EL (cell line): ENCODE data around the gene LEKR1.

Source experiments
- DNase-seq: peaks from one replicate; pipeline ENCODE4 v3.0.0-alpha.2; 2016

Gene LEKR1

DNA sequence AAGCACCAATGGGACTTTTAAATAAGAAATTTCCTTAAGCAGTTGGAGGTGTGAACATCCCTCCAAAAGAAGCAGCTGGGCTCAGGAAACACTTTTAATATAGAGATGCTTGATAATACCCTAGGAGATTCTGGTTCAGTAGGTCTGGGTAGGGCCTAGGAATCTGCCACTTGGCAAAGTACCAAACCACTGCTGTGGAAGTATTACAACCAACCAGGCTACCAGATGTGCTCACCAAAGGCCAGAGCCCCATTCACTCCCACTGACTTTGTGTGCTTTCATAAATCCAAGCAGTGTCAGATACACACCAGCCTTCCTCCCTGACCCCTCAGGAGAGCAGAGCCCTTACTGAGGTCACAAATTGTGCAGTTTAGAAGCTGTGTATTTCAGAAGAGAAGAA is 171.2 kb downstream of the LEKR1 start:
- DNase-seq, result peak; percentile 37

DNA sequence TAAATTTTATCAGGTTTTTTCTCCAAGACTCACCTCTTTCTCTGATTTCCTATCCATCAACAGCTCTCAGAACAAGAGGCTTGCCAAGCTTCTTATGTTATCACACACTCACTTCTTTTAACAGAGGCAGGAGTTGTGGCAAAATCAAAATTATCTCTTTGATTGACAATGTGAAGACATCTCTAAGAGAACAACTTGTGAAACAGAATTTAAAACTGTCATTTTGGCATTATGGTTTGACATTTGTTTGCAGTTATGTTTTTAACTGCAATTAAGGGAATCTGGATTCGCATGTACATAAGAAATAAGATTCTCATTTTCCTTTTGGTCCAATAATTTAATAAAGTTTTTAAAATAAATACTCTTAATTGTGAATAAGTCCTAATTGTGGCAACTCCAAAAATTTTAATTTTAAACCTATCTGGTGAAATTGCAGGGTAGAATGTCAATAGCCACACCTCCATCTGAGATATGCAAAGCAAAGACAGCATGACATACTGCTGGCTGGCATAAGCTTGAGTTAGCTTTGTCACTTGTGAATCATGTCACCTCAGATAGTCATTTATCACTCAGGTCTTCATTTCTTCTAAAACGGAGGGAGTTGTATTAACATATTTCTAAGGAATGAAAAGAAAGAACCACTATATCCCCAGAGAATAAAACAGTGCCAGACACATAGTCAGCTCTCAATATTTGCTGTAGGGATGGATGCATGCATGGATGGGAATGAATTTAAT is 175.2 kb downstream of the LEKR1 start:
- DNase-seq, result no peak

DNA sequence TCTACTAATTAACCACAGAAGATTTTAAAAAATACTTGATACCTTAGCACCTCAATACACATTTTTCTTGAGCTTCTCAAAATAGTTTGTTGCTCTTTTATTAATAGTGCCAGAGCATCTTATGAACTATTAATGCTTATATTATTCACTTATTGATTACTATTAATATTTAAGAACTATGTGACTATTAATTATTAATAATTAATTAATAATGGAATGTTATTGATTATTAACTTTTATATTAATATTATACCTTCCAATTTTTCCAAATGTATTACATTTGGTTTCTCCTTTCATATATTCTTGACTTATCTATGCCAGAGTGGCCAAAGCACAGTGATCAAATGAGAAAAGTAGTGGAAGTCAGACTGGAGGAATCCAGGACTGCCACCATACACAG is 195.5 kb downstream of the LEKR1 start:
- no peak for DNase-seq

DNA sequence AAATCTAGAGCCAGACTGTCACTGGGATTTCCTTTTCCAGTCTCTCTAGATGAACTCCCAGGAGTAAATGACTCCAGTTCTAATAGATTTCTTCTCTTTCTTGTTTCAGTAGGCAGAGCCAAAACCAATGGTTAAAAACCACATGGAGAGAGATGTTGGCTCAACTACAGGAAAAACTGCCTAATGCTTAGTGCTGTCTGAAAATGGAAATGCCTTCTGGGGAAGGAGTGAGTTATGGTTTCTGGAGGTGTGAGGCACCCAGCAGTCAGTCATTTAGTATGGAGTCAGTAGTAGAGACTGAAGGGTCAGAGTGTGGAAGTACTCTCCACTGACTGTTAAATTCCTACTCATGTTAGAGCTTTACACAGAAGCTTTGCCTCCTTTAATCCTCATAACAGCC is 197.1 kb downstream of the LEKR1 start:
- DNase-seq, result no peak

DNA sequence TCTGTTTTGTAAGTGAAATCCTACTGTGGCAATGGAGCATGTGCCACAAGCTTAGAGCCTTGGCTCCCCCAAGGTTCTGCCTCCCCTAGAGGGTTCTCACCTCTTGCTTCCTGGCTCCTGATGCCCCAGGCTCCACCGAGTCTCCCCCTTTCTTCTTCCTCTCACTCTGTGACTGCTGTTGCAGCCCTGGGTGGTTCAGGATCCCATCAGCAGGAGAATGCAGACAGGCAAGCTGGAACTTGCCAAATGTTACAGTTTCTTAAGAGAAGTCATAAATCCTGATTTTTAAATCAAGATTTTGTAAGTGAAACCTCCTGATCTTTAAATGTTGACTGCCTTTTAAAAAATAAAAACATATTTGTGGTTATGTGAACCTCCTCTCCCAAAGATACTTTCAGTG is 199.9 kb downstream of the LEKR1 start:
- no peak for DNase-seq

DNA sequence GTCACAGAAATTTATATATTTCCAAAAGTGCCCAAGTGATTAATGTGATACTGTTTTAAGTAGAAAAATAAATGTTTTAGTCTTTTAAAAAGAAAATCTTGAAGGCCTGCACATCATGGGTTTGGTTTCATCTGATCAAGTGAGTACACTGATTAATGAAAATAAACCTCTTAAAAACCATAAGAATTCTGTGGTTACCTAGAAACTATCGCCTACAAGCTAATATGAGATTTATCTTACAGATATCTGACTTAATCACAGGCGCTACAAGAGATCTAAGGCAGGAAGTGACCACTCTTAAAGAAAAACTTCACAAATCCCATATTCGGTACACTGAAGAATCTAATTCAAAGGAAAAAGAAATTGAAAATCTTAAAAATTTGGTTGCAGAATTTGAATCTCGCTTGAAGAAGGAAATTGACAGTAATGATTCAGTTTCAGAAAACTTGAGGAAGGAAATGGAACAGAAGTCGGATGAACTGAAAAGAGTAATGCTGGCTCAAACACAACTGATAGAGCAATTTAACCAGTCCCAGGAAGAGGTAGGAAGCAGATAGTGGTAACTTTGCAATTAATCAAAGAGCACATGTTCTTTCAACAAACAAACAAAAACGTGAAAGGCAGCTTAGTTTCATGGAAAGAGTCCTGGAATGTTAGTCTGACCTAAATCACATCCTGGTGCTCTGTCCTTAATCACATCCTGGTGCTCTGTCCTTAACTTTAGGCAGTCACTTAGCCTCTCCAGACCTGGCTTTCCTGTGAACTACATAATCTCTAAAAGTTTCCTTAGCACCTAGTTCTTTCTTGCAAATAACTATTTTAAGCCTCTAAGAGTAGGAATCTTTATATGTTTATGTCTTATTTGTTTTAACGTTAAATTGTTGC is 201.9 kb downstream of the LEKR1 start:
- no peak for DNase-seq

DNA sequence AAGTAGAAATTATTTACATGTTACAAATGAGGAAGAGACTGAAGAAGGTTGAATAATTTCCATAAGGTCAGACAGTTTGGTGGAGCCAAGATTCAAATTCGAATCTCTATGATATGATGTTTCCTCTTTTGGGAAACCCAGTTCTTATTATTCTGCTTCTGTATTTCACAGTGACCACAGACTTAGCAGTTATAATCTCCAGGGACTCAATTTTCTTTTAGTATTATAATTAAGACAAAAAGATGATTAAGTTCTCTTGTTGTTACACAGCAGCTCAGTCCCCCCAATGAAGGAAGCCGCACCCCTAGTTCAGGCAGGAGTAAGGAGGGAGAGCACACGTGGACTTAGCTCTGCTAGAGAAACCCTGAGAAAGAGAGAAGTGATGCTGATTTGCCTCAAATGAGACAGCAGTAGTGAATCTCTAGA is 203.2 kb downstream of the LEKR1 start:
- no peak for DNase-seq

DNA sequence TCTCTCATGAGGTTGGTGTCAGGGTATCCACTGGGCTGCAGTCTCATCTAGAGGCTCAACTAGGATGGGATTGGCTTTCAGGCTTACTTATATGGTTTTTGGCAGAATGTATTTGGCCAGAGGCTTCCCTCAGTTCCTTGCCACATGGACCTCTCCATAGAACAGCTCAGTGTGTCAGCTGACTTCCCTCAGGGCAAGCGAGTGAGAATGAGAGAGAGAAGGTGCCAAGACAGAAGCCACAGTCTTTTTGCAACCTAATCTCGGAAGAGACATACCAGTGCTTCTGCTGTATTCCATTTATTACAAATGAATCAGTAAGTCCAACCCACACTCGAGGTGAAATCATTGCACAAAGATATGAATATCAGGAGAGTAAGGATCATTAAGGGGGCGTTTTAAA is 204.6 kb downstream of the LEKR1 start:
- DNase-seq, result no peak

DNA sequence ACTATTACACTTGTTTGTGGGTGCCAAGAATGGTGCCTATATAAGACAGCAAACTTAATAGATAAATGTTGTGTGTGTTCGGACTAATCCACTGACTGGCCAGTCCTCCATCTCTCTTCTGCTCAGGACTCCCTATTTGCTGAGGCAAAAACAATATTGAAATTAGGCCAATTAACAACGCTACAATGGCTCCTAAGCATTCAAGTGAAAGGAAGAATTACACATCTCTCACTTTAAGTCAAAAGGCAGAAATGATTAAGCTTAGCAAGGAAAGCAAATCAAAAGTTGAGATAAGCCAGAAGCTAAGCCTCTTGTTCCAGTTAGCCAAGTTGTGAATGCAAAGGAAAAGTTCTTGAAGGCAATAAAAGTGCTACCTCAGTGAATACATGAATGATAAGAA is 206.8 kb downstream of the LEKR1 start:
- DNase-seq, result no peak

DNA sequence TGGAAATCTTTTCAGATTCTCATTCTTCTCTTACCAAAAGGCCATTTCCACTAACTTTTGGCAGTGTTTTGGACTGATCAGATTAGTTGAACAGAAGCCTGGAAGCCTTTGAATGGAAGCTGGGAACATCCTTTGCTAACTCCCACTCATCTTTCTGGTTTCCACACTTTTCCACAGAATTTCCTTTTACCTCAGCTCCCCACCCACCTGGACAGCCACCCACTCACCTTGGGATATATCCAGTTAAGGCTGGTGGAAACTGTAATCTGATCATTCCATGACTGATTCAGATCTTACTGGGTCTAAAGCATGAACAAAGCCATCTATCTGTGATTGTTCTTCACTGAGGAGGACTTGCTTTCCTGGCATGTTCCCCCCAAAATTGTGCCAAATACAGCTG is 214.3 kb downstream of the LEKR1 start:
- DNase-seq, result no peak

DNA sequence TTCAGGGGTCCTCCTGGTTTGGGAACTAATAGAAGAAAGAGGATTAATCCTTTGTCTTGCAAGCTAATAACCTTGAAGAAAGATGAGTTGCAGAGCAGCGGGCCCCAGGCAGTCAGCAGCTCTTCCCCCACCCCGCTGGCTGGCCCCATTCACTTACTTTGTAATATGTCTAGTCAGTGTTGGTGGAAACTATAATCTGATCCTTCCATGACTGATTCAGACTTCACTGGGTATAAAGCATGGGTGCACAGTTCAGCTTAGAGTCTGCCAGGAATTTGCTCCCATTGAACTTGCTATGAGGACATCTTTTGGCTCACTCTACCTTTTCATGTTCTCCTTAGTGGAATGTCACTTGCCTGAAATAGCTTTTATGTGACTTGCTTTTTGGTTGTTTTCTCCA is 216.1 kb downstream of the LEKR1 start:
- no peak for DNase-seq

DNA sequence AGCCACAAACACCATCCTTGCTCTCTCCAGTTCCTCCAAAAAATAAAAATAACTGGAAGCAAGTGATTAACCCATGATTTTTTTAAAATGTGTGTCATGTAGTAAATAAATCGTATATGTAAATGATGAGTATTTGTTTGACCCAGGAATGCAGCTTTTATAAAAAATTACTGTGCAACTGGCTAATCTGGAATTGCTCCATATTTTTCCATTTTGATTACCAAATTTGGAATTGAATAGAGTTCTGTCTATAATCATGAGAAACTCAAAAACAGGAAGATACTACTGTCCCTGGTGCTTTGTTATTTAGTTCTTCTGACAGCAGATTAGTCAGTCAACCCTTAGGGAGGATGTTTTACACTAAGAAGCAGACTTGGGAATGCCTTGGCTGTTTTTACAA is 217.6 kb downstream of the LEKR1 start:
- DNase-seq, result no peak

DNA sequence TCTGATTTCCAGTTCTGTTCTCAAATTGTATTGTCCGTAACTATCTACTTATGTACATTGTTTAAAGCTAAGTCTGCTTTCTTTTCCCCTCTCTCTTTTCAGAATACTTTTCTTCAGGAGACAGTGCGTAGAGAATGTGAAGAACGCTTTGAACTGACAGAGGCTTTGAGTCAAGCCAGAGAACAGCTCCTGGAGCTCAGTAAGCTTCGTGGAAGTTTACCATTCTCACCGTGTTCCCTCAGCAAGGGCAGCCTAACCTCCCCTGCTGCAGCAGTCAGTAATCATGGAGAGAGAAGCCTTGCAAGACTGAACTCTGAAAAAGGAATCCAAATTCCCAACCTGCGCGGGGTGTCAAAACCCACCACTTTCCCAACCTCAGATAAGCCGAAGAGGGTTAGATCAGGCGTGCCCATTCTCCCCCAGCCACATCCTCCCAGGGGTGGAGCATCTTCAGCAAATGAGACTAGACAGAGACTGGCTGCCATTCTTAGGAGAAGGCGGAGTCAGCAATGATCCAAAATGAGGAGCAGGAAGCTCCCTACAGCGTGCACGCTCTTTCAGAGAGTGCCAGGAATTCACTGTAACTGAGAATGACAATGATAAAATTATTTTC is 219.2 kb downstream of the LEKR1 start:
- DNase-seq, result no peak

DNA sequence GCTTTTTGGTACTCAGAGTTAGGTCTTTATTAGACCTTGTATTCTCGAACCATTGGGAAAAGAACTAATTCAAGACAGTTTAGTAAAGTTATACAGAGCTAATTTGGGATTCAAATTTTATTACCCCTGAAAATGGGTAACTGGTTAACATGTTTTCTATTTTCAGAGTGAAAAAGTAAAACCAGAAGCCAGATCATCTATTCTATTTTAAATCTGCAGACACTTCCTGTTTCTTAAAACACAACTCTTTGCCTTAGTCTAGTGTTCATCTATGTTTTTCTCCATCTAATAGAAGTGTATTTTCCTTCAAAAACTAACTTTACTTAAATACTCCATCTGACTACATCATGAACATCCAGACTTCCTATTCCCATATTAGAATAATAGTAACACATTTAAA is 220.4 kb downstream of the LEKR1 start:
- DNase-seq, result no peak

DNA sequence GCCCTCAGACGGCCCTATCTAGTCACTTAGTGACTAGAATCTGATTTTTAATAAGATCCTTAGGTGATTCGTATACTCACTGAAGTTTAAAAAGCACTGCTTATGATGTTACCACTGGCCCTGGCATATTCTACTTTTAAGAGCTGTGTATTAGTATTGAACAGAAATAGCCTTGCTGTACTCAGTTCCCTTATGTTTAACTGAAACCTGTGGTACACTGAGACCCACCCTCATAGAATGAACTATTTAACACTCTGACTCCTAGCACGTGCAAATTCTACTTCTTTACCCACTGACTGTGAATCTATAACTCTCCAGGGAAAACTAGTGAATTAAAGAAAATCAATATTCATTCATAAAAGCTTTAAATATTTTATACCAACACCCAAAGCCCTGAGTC is 224.9 kb downstream of the LEKR1 start:
- DNase-seq, result no peak

DNA sequence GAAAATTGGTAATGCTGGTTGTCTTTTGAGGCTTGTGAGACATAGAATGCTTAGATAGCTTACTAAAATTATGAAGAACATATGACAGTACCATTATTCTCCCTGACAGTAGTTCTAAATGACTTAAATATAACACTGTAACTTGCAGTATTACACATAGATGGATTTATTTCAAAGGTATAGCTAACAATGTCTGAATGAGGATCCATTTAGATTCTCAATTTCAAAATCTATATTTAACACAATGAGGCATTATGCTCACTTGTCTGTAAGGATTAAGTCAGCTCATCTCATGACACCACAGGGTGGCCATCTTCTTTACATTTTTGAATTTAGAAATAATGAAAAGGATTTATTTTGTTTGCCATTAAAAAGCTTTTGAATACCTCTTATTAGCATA is 225.4 kb downstream of the LEKR1 start:
- DNase-seq, result no peak

DNA sequence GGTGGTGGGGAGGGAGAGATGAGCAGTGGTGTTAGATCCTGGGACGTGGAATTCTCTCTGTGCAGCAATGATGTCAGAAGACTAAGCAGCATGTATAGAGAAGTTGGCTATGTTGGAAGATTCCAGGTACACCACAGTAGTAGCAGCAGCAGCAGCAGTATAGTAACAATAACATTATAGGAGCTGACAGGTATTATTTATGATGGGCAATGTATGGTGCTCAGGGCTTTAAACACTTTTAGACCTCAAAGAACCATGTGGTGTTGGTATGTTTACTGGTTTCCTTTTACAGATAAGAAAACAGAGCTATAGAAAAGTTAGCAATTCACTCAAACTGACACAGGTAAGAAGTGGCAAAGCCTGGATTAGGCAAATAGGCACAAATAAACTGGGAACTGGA is 229.9 kb downstream of the LEKR1 start:
- no peak for DNase-seq

DNA sequence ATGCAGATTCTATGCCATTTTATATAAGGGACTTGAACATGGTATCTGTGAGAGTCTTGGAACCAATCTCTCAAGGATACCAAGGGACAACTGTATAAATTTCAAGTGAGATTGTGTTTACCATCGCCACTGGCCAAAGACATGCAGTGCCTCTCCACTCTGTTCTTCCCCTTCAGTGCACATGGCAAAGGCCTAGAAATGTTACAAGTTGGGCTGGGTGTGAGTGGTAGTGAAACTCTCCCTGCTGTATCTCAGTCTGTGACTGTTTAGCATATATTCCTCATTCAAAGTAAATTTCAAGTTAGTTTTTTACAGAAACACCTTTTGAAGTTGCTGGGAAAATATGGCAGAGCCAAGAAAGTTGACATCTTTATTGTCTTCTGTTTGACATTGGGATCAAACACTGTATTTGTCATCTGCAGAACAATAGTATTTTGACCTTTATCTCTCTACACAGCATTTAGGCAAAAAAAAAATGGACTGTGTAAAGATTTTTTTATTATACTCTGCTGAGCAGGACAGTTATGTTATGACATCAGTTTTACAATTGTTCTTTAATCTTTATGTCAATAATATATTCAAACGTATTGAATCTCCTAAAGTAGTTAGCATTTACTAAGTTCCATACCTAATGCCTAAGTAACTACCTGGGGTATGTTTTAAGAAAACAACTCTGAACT is 232.4 kb downstream of the LEKR1 start:
- DNase-seq, result no peak

DNA sequence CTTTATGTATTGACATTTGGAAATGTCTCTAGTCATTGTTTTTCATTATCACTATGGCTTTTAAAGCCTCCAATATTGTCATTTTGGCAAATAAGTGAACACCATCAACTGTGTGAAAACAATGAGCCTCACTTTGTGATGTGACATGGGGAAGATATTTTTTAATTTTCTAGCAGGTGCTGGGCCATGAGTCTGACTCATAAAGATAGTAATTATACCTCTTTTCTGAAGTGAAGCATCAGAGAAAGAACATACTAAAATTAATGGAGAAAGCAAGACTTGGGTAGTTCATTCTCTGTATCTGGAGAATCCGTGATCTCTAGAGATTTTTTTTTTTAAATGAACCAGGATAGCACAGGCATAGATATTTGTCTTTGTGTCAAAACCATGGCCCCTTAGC is 233.0 kb downstream of the LEKR1 start:
- no peak for DNase-seq

DNA sequence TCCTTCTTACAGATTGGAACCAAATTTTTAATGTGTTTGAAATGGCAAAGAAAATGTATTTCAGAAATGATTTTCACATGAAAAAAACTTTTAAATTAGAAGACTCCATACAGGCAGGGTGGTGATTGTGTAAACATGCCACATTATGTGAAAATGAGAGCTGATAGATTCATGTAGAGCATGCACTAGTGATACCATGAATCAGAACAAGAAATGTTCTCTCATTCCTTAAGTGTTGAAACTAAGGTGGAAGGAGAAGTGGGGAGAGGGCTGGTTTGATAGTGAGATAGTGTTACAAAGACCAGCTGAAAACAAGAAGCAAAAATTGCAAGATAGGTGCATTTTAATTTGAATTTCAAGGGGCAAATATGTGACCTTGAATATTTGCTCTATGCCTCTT is 233.5 kb downstream of the LEKR1 start:
- DNase-seq, result no peak

DNA sequence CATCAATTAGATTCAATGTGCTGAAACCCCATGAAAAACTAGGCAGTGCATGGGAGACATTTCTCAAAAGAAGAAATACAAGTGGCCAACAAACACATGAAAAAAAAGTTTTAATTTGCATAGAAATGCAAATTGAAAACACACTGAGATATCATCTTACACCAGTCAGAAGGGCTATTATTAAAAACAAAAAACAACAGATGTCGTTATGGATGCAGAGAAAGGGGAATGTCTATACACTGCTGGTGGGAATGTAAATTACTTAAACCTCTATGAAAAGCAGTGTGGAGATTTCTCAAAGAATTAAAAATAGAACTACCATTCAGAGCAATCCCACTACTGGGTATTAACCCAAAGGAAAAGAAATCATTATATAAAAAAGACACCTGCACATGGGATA is 235.1 kb downstream of the LEKR1 start:
- no peak for DNase-seq

DNA sequence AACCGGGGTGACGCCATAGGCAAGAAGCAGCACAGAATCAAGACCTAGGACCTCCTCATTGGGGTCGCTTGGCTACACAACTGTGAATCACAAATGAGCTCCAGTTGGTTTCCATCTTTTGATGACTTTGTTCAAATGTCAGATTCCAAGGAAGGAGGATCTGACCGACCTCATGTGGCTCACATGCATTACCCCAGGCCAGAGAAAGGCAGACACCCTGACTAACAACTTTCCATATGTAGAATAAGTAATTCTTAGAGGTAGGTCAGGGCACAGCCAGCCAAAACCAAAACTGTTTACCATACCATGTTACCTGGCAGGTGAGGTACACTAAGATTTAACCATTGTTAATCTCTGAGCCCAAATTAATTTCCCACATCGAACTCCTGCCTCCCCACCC is 237.3 kb downstream of the LEKR1 start:
- DNase-seq, result no peak

DNA sequence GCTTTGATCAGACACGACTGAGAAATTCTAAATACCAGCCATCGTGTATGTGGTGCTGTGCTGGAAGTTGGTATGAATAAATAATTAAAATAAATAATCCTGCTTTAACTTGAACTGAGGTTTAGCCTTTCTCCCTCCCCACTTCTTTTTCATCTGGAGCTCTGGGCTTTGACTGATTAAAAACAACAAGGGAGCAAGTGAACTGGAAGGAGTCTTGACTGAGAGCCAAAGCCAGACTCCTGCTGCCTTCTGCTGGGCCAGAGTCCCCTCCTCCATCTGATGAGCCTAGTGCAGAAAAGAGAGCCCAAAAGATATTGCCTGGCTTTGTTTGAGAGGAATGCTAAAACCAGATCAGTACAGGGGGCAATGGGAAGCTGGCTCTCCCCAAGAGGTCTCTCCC is 237.8 kb downstream of the LEKR1 start:
- no peak for DNase-seq

DNA sequence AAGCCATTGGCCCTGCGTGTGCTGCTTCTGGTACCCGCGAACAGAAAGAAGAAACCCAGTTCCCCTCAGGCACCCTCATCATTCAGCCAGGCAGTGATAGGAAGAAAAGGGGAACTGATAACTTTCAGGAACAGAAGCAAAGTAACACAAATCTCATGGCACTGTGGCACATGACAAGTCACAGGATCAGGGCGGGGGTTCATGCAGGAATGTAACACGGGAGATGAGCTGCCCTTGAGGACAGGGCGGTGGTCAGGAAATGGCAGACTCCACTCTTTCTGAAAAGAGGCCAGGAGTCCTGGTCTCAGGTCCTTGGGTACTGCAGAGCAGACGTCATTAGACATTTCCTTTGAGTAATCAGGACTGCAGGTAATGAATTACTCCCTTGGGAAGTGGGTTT is 238.2 kb downstream of the LEKR1 start:
- no peak for DNase-seq
